GM12878 (cell line): ENCODE results near the gene FASN. TPM values are rescaled to one million over a fixed set of nuclear protein-coding genes. Genes with fewer than 3 reads are reported as not detected.
A peak's percentile ranks its signal among the peaks of the same experiment; 100 is the strongest.

Source experiments
- ATAC-seq: fragments of 200-7000 bp; cut with Tn5 transposase; 3 replicates; pipeline ENCODE4 v1.9.1; 2020; ENCODE audit warnings: mild to moderate bottlenecking, moderate library complexity
- BruUV-seq: library from RNA; stranded (reverse); fragments of 400-500 nt; replicated peaks from 2 replicates; lab custom pipeline; 2021; lab: Mats Ljungman, UMichigan
- CTCF ChIA-PET: fragments of 300-600 bp; sonication (Branson Sonifier 250); formaldehyde crosslinking; extraction: SDS; loops from one replicate; lab custom pipeline; 2021; ENCODE audit warnings: inconsistent platforms; lab: Yijun Ruan, JAX
- POLR2A ChIA-PET: fragments of 350-600 bp; formaldehyde crosslinking; extraction: SDS; loops from one replicate; lab custom pipeline; 2021; ENCODE audit warnings: inconsistent platforms; lab: Charles Lee
- RAD21 ChIA-PET: fragments of 300-600 bp; sonication (Branson Sonifier 250); formaldehyde crosslinking; loops from one replicate; lab custom pipeline; 2023; ENCODE audit warnings: antibody characterized with exemption; ENCODE audit not compliant: unreplicated experiment; lab: Charles Lee
- SMC1A ChIA-PET: fragments of 300-600 bp; sonication (Branson Sonifier 250); formaldehyde crosslinking; loops from one replicate; lab custom pipeline; 2023; ENCODE audit not compliant: unreplicated experiment, uncharacterized antibody; lab: Charles Lee
- DNase-seq: peaks from one replicate; pipeline ENCODE4 v3.0.0-alpha.2; 2011; ENCODE audit warnings: low read depth, low spot score
- FAIRE-seq: peaks from 3 replicates; lab custom pipeline; 2011; peaks lifted over from hg19 to GRCh38; lab: Jason Lieb, UNC
- H2AFZ ChIP-seq: 2 replicates; pipeline ENCODE4 v1.6.0; 2011; ENCODE audit warnings: low read depth, low read length, control low read depth; ENCODE audit not compliant: control insufficient read depth
- H3K27ac ChIP-seq: 2 replicates; pipeline ENCODE4 v1.5.1; 2011; ENCODE audit warnings: control low read depth; ENCODE audit not compliant: control insufficient read depth, insufficient read depth
- H3K27me3 ChIP-seq, 2 experiments: replicated peaks in 1 of 2; 2 replicates each; pipeline versions ENCODE4 v1.6.0 to v1.6.1; 2011; ENCODE audit warnings: low read length in 1 of 2; ENCODE audit not compliant: control insufficient read depth in 2 of 2, insufficient read depth in 2 of 2
- H3K36me3 ChIP-seq, 2 experiments: 2 replicates each; pipeline ENCODE4 v1.5.1; 2011; ENCODE audit warnings: low read length in 1 of 2; ENCODE audit not compliant: control insufficient read depth in 2 of 2, insufficient read depth in 2 of 2
- H3K4me1 ChIP-seq: 2 replicates; pipeline ENCODE4 v1.6.1; 2011; ENCODE audit warnings: mild to moderate bottlenecking, low read length, moderate library complexity, mixed read lengths; ENCODE audit not compliant: control insufficient read depth, insufficient read depth
- H3K4me2 ChIP-seq: 2 replicates; pipeline ENCODE4 v1.6.0; 2011; ENCODE audit warnings: control low read depth; ENCODE audit not compliant: control insufficient read depth, insufficient read depth
- H3K4me3 ChIP-seq: fragments of 200-600 bp; sonication (generic); 2 replicates; pipeline ENCODE4 v1.5.1; 2016
- H3K79me2 ChIP-seq: 2 replicates; pipeline ENCODE4 v1.6.0; 2011; ENCODE audit warnings: low read length; ENCODE audit not compliant: control insufficient read depth, insufficient read depth
- H3K9ac ChIP-seq: 2 replicates; pipeline ENCODE4 v1.8.0; 2011; ENCODE audit warnings: low read length, control low read depth, mixed read lengths; ENCODE audit not compliant: control insufficient read depth, insufficient read depth
- H3K9me3 ChIP-seq: replicated peaks from 3 replicates; pipeline ENCODE4 v1.5.1; 2011; ENCODE audit warnings: mild to moderate bottlenecking, low read length; ENCODE audit not compliant: control insufficient read depth, insufficient read depth
- H4K20me1 ChIP-seq: 2 replicates; pipeline ENCODE4 v1.6.0; 2011; ENCODE audit not compliant: control insufficient read depth, insufficient read depth
- DPF2 ChIP-seq: fragments of 450-650 bp; IDR thresholded peaks from 2 replicates; pipeline ENCODE4 v1.6.1; 2017; ENCODE audit warnings: mild to moderate bottlenecking
- GABPA ChIP-seq: IDR thresholded peaks from 2 replicates; pipeline ENCODE4 v1.6.1; 2014; ENCODE audit warnings: antibody characterized with exemption, low read depth, mild to moderate bottlenecking, inconsistent platforms
- IRF4 ChIP-seq: IDR thresholded peaks from 2 replicates; pipeline ENCODE4 v1.6.1; 2011; ENCODE audit warnings: low read depth, low read length
- NBN ChIP-seq: fragments of 450-650 bp; IDR thresholded peaks from 2 replicates; pipeline ENCODE4 v1.6.1; 2016
- RAD21 ChIP-seq: IDR thresholded peaks from 2 replicates; pipeline ENCODE4 v1.6.1; 2011; ENCODE audit warnings: mild to moderate bottlenecking, low read depth, low read length, moderate library complexity; ENCODE audit not compliant: insufficient read depth
- REST ChIP-seq: IDR thresholded peaks from 2 replicates; pipeline ENCODE4 v1.6.1; 2012; ENCODE audit warnings: mild to moderate bottlenecking, low read depth, low read length
- SP1 ChIP-seq: IDR thresholded peaks from one replicate; pipeline ENCODE4 v1.6.1; 2011; ENCODE audit warnings: low read depth, low read length
- SUZ12 ChIP-seq: fragments of 200-600 bp; sonication (generic); IDR thresholded peaks from one replicate; pipeline ENCODE4 v1.6.1; 2018; ENCODE audit warnings: antibody characterized with exemption, mild to moderate bottlenecking; ENCODE audit not compliant: unreplicated experiment
- ZNF274 ChIP-seq: IDR thresholded peaks from one replicate; pipeline ENCODE4 v1.8.0; 2011; ENCODE audit not compliant: insufficient read length, insufficient read depth
- ZSCAN29 ChIP-seq: fragments of 450-650 bp; IDR thresholded peaks from 2 replicates; pipeline ENCODE4 v1.6.1; 2017; ENCODE audit warnings: mild to moderate bottlenecking, moderate library complexity
- WGBS: methylation state at CpG from one replicate; pipeline ENCODE4 v1.1.6; 2016; ENCODE audit warnings: low lambda C conversion rate; ENCODE audit not compliant: insufficient replicate concordance, insufficient coverage; ENCODE audit errors: missing lambda C conversion rate; 5-methylcytosine and 5-hydroxymethylcytosine counted together
- in situ Hi-C: fragments of 300-500 bp; cut with MboI; formaldehyde crosslinking; loops from 9 replicates; pipeline ENCODE4 v1.14.3; 2018; ENCODE audit warnings: mixed read lengths
- intact Hi-C: fragments of 100-400 bp; cut with micrococcal nuclease; formaldehyde crosslinking; loops from one replicate; pipeline ENCODE4 v1.14.2; 2022; ENCODE audit not compliant: unreplicated experiment
- polyA plus RNA-seq, 11 experiments: library from polyadenylated mRNA; depleted of rRNA in 4 of 11; unstranded in 6 of 11; stranded (reverse) in 5 of 11; fragments of >200 nt; fragmentation: Nextera tagmentation in 4 of 11; fragmentation: Illumina TruSeq in 1 of 11; extraction: Ambion mirVana in 4 of 11; extraction: Trizol in 1 of 11; gene quantifications; 1 replicate in 1 of 11; 2 replicates in 10 of 11; pipeline versions ENCODE4 v1.2.1 to v1.2.3, GENCODE V29; 2011 to 2016; ENCODE audit warnings: inconsistent platforms in 2 of 11, missing spikeins in 2 of 11, low read depth in 1 of 11
- total RNA-seq, 4 experiments: library from RNA; depleted of rRNA in 3 of 4; stranded (reverse); fragments of >200 nt in 3 of 4; fragmentation: Illumina TruSeq in 1 of 4; extraction: Trizol in 1 of 4; gene quantifications; 2 replicates each; pipeline versions ENCODE4 v1.2.1 to v1.2.3, GENCODE V29; 2013 to 2021
- TF ChIP-seq, protein P1 (sequence below): fragments of 450-650 bp; formaldehyde crosslinking; IDR thresholded peaks from 2 replicates; pipeline ENCODE4 v1.4.0; 2022; ENCODE audit warnings: mild to moderate bottlenecking, moderate library complexity

The FASN gene
- total and polyA plus RNA-seq, 10 of the 15 experiments (the other 5 are each of a cell fraction or from before 2014, with no cell fraction given): 0.19 to 333 (median 30.4) TPM

GRCh38 chr17:82100502-82101298 lies 2.7 kb upstream of the FASN start:
- intact Hi-C loops: no loop called here
- CTCF ChIA-PET: interaction anchor here (2.4 kb wide), 1 partner anchor 63 kb away, joined by 7 read pairs; the partner anchor contains the start of gene DCXR
- POLR2A ChIA-PET: no interaction called here

More at GRCh38 chr17:82100502-82101298, 2.7 kb upstream of the FASN start:
- FAIRE-seq (no peak), DNase-seq (no peak), ATAC-seq (no peak)
- peaks cover 45% of the 10 kb centered on the region for H3K79me2 ChIP-seq
- peak overlapping the region; percentile 65; the same call in 1 of the 2 replicates for H3K4me3 ChIP-seq
- no peaks in the 10 kb centered on the region for H3K9me3 ChIP-seq
- H4K20me1 ChIP-seq: no peaks in the 10 kb centered on the region; the same call in 1 of the 2 replicates
- peaks cover 3 to 7% of the 10 kb centered on the region in 2 experiments; a peak in 3 of 4 replicates for H3K36me3 ChIP-seq
- H3K4me1 ChIP-seq: peaks cover 25% of the 10 kb centered on the region
- WGBS: 88% methylated on average over 32 of the region's 35 CpGs
- H3K27ac ChIP-seq: peak overlapping the region; percentile 93; the same call in 1 of the 2 replicates
- SMC1A ChIA-PET: no interaction called here
- no peak overlapping the region for H2AFZ ChIP-seq
- in situ Hi-C loops: no loop called here
- H3K9ac ChIP-seq: no peak overlapping the region; the same call in 1 of the 2 replicates
- no peaks in the 10 kb centered on the region for H3K27me3 ChIP-seq
- no TSS peak for BruUV-seq
- no peak for TF ChIP-seq GABPA
- TF ChIP-seq NBN: no peak
- no peak for TF ChIP-seq ZSCAN29
- no peak for TF ChIP-seq IRF4
- no peak for TF ChIP-seq DPF2
- no peak for TF ChIP-seq RAD21
- no peak for TF ChIP-seq SP1
- TF ChIP-seq, protein P1, sequence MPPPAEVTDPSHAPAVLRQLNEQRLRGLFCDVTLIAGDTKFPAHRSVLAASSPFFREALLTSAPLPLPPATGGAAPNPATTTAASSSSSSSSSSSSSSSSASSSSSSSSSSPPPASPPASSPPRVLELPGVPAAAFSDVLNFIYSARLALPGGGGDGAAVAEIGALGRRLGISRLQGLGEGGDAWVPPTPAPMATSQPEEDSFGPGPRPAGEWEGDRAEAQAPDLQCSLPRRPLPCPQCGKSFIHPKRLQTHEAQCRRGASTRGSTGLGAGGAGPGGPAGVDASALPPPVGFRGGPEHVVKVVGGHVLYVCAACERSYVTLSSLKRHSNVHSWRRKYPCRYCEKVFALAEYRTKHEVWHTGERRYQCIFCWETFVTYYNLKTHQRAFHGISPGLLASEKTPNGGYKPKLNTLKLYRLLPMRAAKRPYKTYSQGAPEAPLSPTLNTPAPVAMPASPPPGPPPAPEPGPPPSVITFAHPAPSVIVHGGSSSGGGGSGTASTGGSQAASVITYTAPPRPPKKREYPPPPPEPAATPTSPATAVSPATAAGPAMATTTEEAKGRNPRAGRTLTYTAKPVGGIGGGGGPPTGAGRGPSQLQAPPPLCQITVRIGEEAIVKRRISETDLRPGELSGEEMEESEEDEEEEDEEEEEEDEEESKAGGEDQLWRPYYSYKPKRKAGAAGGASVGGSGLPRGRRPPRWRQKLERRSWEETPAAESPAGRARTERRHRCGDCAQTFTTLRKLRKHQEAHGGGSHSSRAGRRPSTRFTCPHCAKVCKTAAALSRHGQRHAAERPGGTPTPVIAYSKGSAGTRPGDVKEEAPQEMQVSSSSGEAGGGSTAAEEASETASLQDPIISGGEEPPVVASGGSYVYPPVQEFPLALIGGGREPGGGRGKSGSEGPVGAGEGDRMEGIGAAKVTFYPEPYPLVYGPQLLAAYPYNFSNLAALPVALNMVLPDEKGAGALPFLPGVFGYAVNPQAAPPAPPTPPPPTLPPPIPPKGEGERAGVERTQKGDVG: no peak
- TF ChIP-seq ZNF274: no peak
- TF ChIP-seq SUZ12: no peak
- no peak for TF ChIP-seq REST
- TF ChIP-seq, all 136 proteins: peak for 0
- RAD21 ChIA-PET: interaction anchor here (0.9 kb wide), 1 partner anchor 63 kb away, joined by 3 read pairs; the partner anchor contains the start of gene DCXR
- H3K4me2 ChIP-seq: peak overlapping the region; percentile 96
